A673 (cell line): ENCODE data around the gene NGLY1. TPM values are rescaled to one million over a fixed set of nuclear protein-coding genes. Genes with fewer than 3 reads are reported as not detected.

Experiments used
- BruUV-seq: library from RNA; stranded (reverse); fragments of 400-500 nt; replicated peaks from 2 replicates; lab custom pipeline; 2021; lab: Mats Ljungman, UMichigan
- CTCF ChIA-PET: fragments of 300-600 bp; sonication (Branson Sonifier 250); formaldehyde crosslinking; loops from one replicate; lab custom pipeline; 2022; ENCODE audit warnings: antibody characterized with exemption; lab: Charles Lee
- POLR2A ChIA-PET: fragments of 300-600 bp; sonication (Branson Sonifier 250); formaldehyde crosslinking; loops from one replicate; lab custom pipeline; 2022; ENCODE audit warnings: antibody characterized with exemption; ENCODE audit not compliant: low non-redundant PET; lab: Charles Lee
- DNase-seq: peaks from one replicate; pipeline ENCODE4 v3.0.0-alpha.2; 2015; ENCODE audit warnings: low spot score
- H3K27ac ChIP-seq: fragments of 200-600 bp; sonication (generic); 2 replicates; pipeline ENCODE4 v1.5.1; 2016; ENCODE audit warnings: mixed run types, low read depth, mild to moderate bottlenecking, mixed read lengths, antibody characterized with exemption, low read length; ENCODE audit not compliant: poor library complexity, severe bottlenecking
- H3K27me3 ChIP-seq: fragments of 200-600 bp; sonication (generic); replicated peaks from 2 replicates; pipeline ENCODE4 v1.6.1; 2017; ENCODE audit warnings: mixed run types, low read depth, mild to moderate bottlenecking, mixed read lengths, antibody characterized with exemption, low read length; ENCODE audit not compliant: insufficient read depth, poor library complexity
- H3K36me3 ChIP-seq: fragments of 200-600 bp; sonication (generic); 2 replicates; pipeline ENCODE4 v1.6.1; 2016; ENCODE audit warnings: mixed run types, mild to moderate bottlenecking, mixed read lengths, antibody characterized with exemption, low read length; ENCODE audit not compliant: insufficient read depth, poor library complexity, severe bottlenecking
- H3K4me1 ChIP-seq: fragments of 200-600 bp; sonication (generic); 2 replicates; pipeline ENCODE4 v1.6.1; 2017; ENCODE audit warnings: mixed run types, mild to moderate bottlenecking, mixed read lengths, antibody characterized with exemption, low read length; ENCODE audit not compliant: insufficient read depth, poor library complexity, severe bottlenecking
- H3K4me3 ChIP-seq: fragments of 200-600 bp; sonication (generic); 2 replicates; pipeline ENCODE4 v1.5.1; 2016; ENCODE audit warnings: low read depth, mixed run types, mild to moderate bottlenecking, mixed read lengths, low read length; ENCODE audit not compliant: poor library complexity, severe bottlenecking
- H3K9me3 ChIP-seq: fragments of 200-600 bp; sonication (generic); 2 replicates; pipeline ENCODE4 v1.6.1; 2016; ENCODE audit warnings: mixed run types, low read depth, mild to moderate bottlenecking, mixed read lengths, antibody characterized with exemption, low read length; ENCODE audit not compliant: poor library complexity, severe bottlenecking
- CTCF ChIP-seq: fragments of 300-800, 200-600 bp; sonication (generic); conservative IDR thresholded peaks from 2 replicates; pipeline ENCODE4 v1.5.1; 2017; ENCODE audit warnings: low read depth, mild to moderate bottlenecking, antibody characterized with exemption, low read length, moderate library complexity, mixed read lengths
- EZH2 ChIP-seq: fragments of 200-600 bp; sonication (generic); IDR thresholded peaks from 2 replicates; pipeline ENCODE4 v1.6.1; 2017; ENCODE audit warnings: borderline replicate concordance, low read depth, mild to moderate bottlenecking, mixed read lengths, antibody characterized with exemption, low read length; ENCODE audit not compliant: poor library complexity, severe bottlenecking
- intact Hi-C: fragments of 100-400 bp; cut with micrococcal nuclease; formaldehyde crosslinking; loops from one replicate; pipeline ENCODE4 v1.10.0; 2022; ENCODE audit not compliant: unreplicated experiment
- total RNA-seq: library from RNA; stranded (reverse); gene quantifications from 2 replicates; pipeline ENCODE4 v1.2.3, GENCODE V29; 2021

NGLY1 gene
- total RNA-seq, 1 experiment from 2014 or later, result 30.4 TPM

GRCh38 chr3:25782636-25782937 is 656 bp downstream of the NGLY1 start:
- Histone ChIP-seq H3K36me3 (peaks cover under 1% of the 10 kb centered on the region), H3K4me3 (peak overlapping the region; percentile 96), H3K4me1 (peaks cover 10% of the 10 kb centered on the region), H3K27me3 (no peaks in the 10 kb centered on the region), H3K9me3 (no peaks in the 10 kb centered on the region), H3K27ac (peak overlapping the region; percentile 84)
- TF ChIP-seq EZH2, result no peak
- no peak for TF ChIP-seq CTCF
- CTCF ChIA-PET, result no interaction called here
- POLR2A ChIA-PET, result interaction anchor here (0.5 to 0.6 kb wide), 2 partner anchors 41 to 1689 kb away, joined by 5 read pairs; no protein-coding TSS in a partner anchor
- DNase-seq, result no peak
- intact Hi-C loops, result no loop called here
- no TSS peak for BruUV-seq

- Histone ChIP-seq H3K36me3 (peaks cover 4% of the 10 kb centered on the region), H3K9me3 (no peaks in the 10 kb centered on the region), H3K4me3 (peak overlapping the region; percentile 96), H3K4me1 (peaks cover 10% of the 10 kb centered on the region), H3K27ac (no peak overlapping the region), H3K27me3 (no peaks in the 10 kb centered on the region)
- no peak for TF ChIP-seq EZH2
- TF ChIP-seq CTCF, result no peak
- intact Hi-C loops, result no loop called here
- BruUV-seq, result TSS peak; percentile 48
- DNase-seq, result no peak
- CTCF ChIA-PET, result no interaction called here
- POLR2A ChIA-PET, result no interaction called here
These were observed 1.3 kb downstream of the NGLY1 start for GRCh38 chr3:25781758-25782594.

GRCh38 chr3:25781145-25781757 is 2.0 kb downstream of the NGLY1 start:
- BruUV-seq, result no TSS peak
- H3K9me3 ChIP-seq, result no peaks in the 10 kb centered on the region
- TF ChIP-seq CTCF, result no peak
- no peak for TF ChIP-seq EZH2
- ChIA-PET CTCF (no interaction called here), POLR2A (no interaction called here)
- DNase-seq, result no peak
- peaks cover 6% of the 10 kb centered on the region for H3K36me3 ChIP-seq
- intact Hi-C loops, result no loop called here
- no peak overlapping the region for H3K4me3 ChIP-seq
- H3K27me3 ChIP-seq, result no peaks in the 10 kb centered on the region
- H3K4me1 ChIP-seq, result peaks cover 10% of the 10 kb centered on the region
- H3K27ac ChIP-seq, result no peak overlapping the region
